ENCODE data around the gene GRID1. TPM values are rescaled to one million over a fixed set of nuclear protein-coding genes. Genes with fewer than 3 reads are reported as not detected.

Gene GRID1
- total RNA-seq, 1 donor from 2014 or later: 9.2 TPM

DNA sequence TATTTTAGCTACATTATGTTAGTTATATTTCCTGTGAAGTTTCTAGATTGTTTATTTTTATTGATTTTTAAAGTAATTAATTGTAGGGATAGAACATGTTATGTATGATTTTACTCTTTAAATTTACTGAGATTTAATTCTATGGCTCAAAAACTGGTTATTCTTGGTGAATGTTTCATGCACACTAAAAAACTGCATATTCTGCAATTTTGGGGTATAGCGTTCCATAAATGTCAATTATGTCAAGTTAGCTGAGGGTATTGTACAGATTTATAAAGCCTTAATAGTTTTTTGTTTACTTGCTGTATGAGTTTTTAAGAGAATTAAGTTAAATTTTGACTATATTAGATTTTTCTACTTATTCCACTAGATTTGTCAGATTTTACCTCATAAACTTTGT, 669.7 kb downstream of the GRID1 start:
- no peak for TF ChIP-seq CTCF (conservative IDR thresholded peaks at IDR 0.05)
- Mint-ChIP-seq H3K27ac (no peak overlapping the region), H3K27me3 (no peaks in the 10 kb centered on the region), H3K36me3 (peaks cover 3% of the 10 kb centered on the region), H3K4me3 (no peak overlapping the region), H3K4me1 (ENCODE audit: unreplicated experiment) (peaks cover under 1% of the 10 kb centered on the region), H3K9me3 (peaks cover 5% of the 10 kb centered on the region)
- no peak for DNase-seq (ENCODE audit: extremely low spot score, unreplicated experiment)

DNA sequence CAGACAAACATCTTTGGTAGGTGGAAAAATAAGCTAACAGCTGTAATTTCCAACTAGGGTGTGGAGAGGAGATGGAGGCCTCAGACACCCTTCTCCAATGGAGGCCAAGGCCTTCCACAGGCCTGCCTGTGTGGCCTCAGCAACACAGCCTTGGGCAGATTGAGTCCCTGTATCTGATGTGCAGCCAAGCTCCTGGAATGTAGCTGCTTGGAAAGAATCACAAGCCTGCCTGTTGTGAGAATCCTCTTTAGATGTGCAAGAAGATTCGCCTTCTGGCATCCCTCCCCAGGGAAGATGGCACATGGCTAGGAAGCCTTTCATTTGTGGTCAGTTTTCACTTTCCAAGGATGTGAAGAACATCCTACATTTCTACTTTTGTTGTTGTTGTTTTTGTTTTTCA, 684.0 kb downstream of the GRID1 start:
- H3K36me3 Mint-ChIP-seq: no peaks in the 10 kb centered on the region
- no peak overlapping the region for H3K4me3 Mint-ChIP-seq
- no peaks in the 10 kb centered on the region for H3K4me1 Mint-ChIP-seq (ENCODE audit: unreplicated experiment)
- peaks cover 2% of the 10 kb centered on the region for H3K27me3 Mint-ChIP-seq
- DNase-seq (ENCODE audit: extremely low spot score, unreplicated experiment): no peak
- no peak for TF ChIP-seq CTCF (conservative IDR thresholded peaks at IDR 0.05)
- no peak overlapping the region for H3K27ac Mint-ChIP-seq
- no peaks in the 10 kb centered on the region for H3K9me3 Mint-ChIP-seq

- no peak for TF ChIP-seq CTCF (conservative IDR thresholded peaks at IDR 0.05)
- peaks cover 4% of the 10 kb centered on the region for H3K27me3 Mint-ChIP-seq
- no peaks in the 10 kb centered on the region for H3K36me3 Mint-ChIP-seq
Observed at GRCh38 chr10:85679710-85680109, 686.9 kb downstream of the GRID1 start.

DNA sequence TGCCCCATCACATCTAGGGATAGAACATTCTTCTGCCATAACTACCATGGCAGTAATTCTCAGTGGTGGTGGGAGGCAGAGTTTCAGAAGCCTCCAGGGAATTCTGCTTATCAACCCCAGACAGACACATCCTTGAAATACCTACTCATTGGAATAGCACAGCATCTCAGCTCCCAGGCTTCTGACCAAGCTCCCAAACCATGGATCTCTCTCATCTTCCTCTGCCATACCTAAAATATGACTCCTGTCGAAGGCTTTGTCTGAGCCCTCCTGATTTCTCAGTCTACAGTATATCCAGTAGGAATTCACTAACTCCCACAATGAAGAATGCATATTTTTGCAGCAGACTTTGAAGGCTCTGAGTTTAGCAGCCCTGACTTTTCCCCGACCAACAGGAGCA, 687.5 kb downstream of the GRID1 start:
- no peak for DNase-seq (ENCODE audit: extremely low spot score, unreplicated experiment)
- TF ChIP-seq CTCF (conservative IDR thresholded peaks at IDR 0.05): no peak
- H3K27me3 Mint-ChIP-seq: peaks cover 4% of the 10 kb centered on the region
- H3K9me3 Mint-ChIP-seq: no peaks in the 10 kb centered on the region
- H3K36me3 Mint-ChIP-seq: no peaks in the 10 kb centered on the region
- no peak overlapping the region for H3K4me3 Mint-ChIP-seq
- H3K4me1 Mint-ChIP-seq (ENCODE audit: unreplicated experiment): no peaks in the 10 kb centered on the region
- no peak overlapping the region for H3K27ac Mint-ChIP-seq

More at GRCh38 chr10:85679710-85680109, 686.9 kb downstream of the GRID1 start:
- no peaks in the 10 kb centered on the region for H3K4me1 Mint-ChIP-seq (ENCODE audit: unreplicated experiment)
- no peak overlapping the region for H3K4me3 Mint-ChIP-seq
- H3K9me3 Mint-ChIP-seq: no peaks in the 10 kb centered on the region
- no peak overlapping the region for H3K27ac Mint-ChIP-seq
- DNase-seq (ENCODE audit: extremely low spot score, unreplicated experiment): no peak

DNA sequence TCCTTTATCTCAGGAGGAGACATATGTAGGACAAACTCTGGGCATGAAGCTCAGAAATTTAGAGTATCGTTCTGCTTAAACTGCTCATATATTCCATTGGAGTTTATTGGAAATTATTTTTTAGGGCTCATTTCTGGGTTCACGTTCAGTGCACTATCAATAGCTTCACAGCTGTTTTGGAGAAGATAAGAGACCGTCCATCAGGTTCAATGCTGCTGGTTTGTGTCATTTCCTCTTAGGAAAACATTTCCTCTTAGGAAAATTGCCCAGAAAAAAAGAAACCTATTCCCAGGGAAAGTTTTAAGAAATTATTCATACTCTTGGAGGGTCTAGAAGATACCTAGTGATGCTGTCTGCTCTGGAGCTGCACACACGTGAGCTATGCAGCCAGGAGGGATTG, 691.7 kb downstream of the GRID1 start:
- Mint-ChIP-seq H3K27me3 (peaks cover 4% of the 10 kb centered on the region), H3K9me3 (peaks cover 8% of the 10 kb centered on the region), H3K4me1 (ENCODE audit: unreplicated experiment) (no peaks in the 10 kb centered on the region), H3K36me3 (no peaks in the 10 kb centered on the region), H3K27ac (no peak overlapping the region), H3K4me3 (no peak overlapping the region)
- no peak for TF ChIP-seq CTCF (conservative IDR thresholded peaks at IDR 0.05)
- DNase-seq (ENCODE audit: extremely low spot score, unreplicated experiment): no peak

DNA sequence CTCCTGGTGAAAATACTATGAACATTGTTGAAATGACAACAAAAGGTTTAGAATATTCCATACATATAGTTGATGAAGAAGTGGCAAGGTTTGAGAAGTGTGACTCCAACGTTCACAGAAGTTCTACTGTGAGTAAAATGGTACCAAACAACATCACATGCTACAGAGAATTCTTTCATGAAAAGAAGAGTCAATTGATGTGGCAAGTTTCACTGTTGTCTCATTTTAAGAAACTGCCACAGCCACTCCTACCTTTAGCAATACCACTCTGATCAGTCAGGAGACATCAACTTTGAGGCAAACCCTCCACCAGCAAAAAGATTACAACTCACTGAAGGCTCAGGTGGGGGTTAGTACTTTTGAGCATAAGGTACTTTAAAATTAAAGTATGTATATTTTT, 693.3 kb downstream of the GRID1 start:
- peaks cover 5% of the 10 kb centered on the region for H3K27me3 Mint-ChIP-seq
- H3K36me3 Mint-ChIP-seq: no peaks in the 10 kb centered on the region
- H3K27ac Mint-ChIP-seq: no peak overlapping the region
- DNase-seq (ENCODE audit: extremely low spot score, unreplicated experiment): no peak
- H3K9me3 Mint-ChIP-seq: peaks cover 8% of the 10 kb centered on the region
- peaks cover 2% of the 10 kb centered on the region for H3K4me1 Mint-ChIP-seq (ENCODE audit: unreplicated experiment)
- no peak overlapping the region for H3K4me3 Mint-ChIP-seq
- no peak for TF ChIP-seq CTCF (conservative IDR thresholded peaks at IDR 0.05)

All from type B pancreatic cell (in vitro differentiated cells).